Loucy (cell line): ENCODE results near the gene PHLDB1.

ENCODE experiments used
- H2AFZ ChIP-seq: fragments of 200-600 bp; sonication (generic); 2 replicates; pipeline ENCODE4 v1.6.0; 2016; ENCODE audit warnings: antibody characterized with exemption, mild to moderate bottlenecking, low read length, moderate library complexity
- H3F3A ChIP-seq: fragments of 200-600 bp; 2 replicates; pipeline ENCODE4 v1.6.0; 2016; ENCODE audit warnings: antibody characterized with exemption, low read depth, mild to moderate bottlenecking
- H3K27me3 ChIP-seq: fragments of 200-600 bp; sonication (generic); 2 replicates; pipeline ENCODE4 v1.6.1; 2014; ENCODE audit warnings: low read length, mild to moderate bottlenecking; ENCODE audit not compliant: insufficient read depth, poor library complexity, severe bottlenecking
- H3K36me3 ChIP-seq: fragments of 200-600 bp; sonication (generic); 2 replicates; pipeline ENCODE4 v1.6.1; 2016; ENCODE audit warnings: low read length; ENCODE audit not compliant: insufficient read depth
- H3K4me1 ChIP-seq: fragments of 200-600 bp; sonication (generic); 2 replicates; pipeline ENCODE4 v1.5.1; 2014; ENCODE audit warnings: low read length, mild to moderate bottlenecking; ENCODE audit not compliant: insufficient read depth, poor library complexity, severe bottlenecking
- H3K4me2 ChIP-seq: fragments of 200-600 bp; sonication (generic); 2 replicates; pipeline ENCODE4 v1.6.0; 2014; ENCODE audit warnings: antibody characterized with exemption, low read length, low read depth, mild to moderate bottlenecking; ENCODE audit not compliant: poor library complexity, severe bottlenecking
- H3K4me3 ChIP-seq: fragments of 200-600 bp; sonication (generic); 2 replicates; pipeline ENCODE4 v1.5.1; 2014; ENCODE audit warnings: low read length, mild to moderate bottlenecking, mixed read lengths; ENCODE audit not compliant: poor library complexity, severe bottlenecking
- H3K79me2 ChIP-seq: fragments of 200-600 bp; sonication (generic); 2 replicates; pipeline ENCODE4 v1.6.1; 2014; ENCODE audit warnings: low read length; ENCODE audit not compliant: insufficient read depth
- H3K9ac ChIP-seq: fragments of 200-600 bp; sonication (generic); 2 replicates; pipeline ENCODE4 v1.6.0; 2014; ENCODE audit warnings: mild to moderate bottlenecking, low read depth, low read length, moderate library complexity; ENCODE audit not compliant: poor library complexity, severe bottlenecking
- H3K9me2 ChIP-seq: fragments of 200-600 bp; sonication (generic); replicated peaks from 2 replicates; pipeline ENCODE4 v1.6.1; 2016; ENCODE audit warnings: low read depth, low read length, mixed read lengths
- H3K9me3 ChIP-seq: fragments of 200-600 bp; sonication (generic); 2 replicates; pipeline ENCODE4 v1.6.1; 2014; ENCODE audit warnings: mild to moderate bottlenecking, antibody characterized with exemption, low read length, low read depth; ENCODE audit not compliant: insufficient read depth
- H4K20me1 ChIP-seq: fragments of 200-600 bp; sonication (generic); 2 replicates; pipeline ENCODE4 v1.6.0; 2014; ENCODE audit warnings: antibody characterized with exemption, low read length, mild to moderate bottlenecking; ENCODE audit not compliant: insufficient read depth, poor library complexity, severe bottlenecking
- EZH2phosphoT487 ChIP-seq: fragments of 200-600 bp; IDR thresholded peaks from 2 replicates; pipeline ENCODE4 v1.6.1; 2018; ENCODE audit warnings: antibody characterized with exemption, mild to moderate bottlenecking, moderate library complexity, borderline replicate concordance
- TF ChIP-seq, protein P1 (sequence below): fragments of 200-600 bp; sonication (generic); conservative IDR thresholded peaks from 2 replicates; pipeline ENCODE4 v1.5.1; 2014; ENCODE audit warnings: mild to moderate bottlenecking, antibody characterized with exemption, low read length

The PHLDB1 gene

GRCh38 chr11:118658429-118659313 is 51.3 kb downstream of the PHLDB1 start:
- H3K9ac ChIP-seq: peak overlapping the region; percentile 58
- H3K4me2 ChIP-seq: peak overlapping the region; percentile 81
- no peaks in the 10 kb centered on the region for H3K9me3 ChIP-seq
- H3K4me1 ChIP-seq: peaks cover 16% of the 10 kb centered on the region
- no peaks in the 10 kb centered on the region for H3K36me3 ChIP-seq
- peak overlapping the region; percentile 97 for H2AFZ ChIP-seq
- H3F3A ChIP-seq: no peaks in the 10 kb centered on the region
- no peaks in the 10 kb centered on the region for H4K20me1 ChIP-seq
- no peaks in the 10 kb centered on the region for H3K27me3 ChIP-seq
- H3K4me3 ChIP-seq: peak overlapping the region; percentile 67
- H3K9me2 ChIP-seq: no peaks in the 10 kb centered on the region
- no peak for TF ChIP-seq EZH2phosphoT487
- TF ChIP-seq, protein P1, sequence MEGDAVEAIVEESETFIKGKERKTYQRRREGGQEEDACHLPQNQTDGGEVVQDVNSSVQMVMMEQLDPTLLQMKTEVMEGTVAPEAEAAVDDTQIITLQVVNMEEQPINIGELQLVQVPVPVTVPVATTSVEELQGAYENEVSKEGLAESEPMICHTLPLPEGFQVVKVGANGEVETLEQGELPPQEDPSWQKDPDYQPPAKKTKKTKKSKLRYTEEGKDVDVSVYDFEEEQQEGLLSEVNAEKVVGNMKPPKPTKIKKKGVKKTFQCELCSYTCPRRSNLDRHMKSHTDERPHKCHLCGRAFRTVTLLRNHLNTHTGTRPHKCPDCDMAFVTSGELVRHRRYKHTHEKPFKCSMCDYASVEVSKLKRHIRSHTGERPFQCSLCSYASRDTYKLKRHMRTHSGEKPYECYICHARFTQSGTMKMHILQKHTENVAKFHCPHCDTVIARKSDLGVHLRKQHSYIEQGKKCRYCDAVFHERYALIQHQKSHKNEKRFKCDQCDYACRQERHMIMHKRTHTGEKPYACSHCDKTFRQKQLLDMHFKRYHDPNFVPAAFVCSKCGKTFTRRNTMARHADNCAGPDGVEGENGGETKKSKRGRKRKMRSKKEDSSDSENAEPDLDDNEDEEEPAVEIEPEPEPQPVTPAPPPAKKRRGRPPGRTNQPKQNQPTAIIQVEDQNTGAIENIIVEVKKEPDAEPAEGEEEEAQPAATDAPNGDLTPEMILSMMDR: no peak; the same call in 1 of the 2 replicates
- no peaks in the 10 kb centered on the region for H3K79me2 ChIP-seq

DNA sequence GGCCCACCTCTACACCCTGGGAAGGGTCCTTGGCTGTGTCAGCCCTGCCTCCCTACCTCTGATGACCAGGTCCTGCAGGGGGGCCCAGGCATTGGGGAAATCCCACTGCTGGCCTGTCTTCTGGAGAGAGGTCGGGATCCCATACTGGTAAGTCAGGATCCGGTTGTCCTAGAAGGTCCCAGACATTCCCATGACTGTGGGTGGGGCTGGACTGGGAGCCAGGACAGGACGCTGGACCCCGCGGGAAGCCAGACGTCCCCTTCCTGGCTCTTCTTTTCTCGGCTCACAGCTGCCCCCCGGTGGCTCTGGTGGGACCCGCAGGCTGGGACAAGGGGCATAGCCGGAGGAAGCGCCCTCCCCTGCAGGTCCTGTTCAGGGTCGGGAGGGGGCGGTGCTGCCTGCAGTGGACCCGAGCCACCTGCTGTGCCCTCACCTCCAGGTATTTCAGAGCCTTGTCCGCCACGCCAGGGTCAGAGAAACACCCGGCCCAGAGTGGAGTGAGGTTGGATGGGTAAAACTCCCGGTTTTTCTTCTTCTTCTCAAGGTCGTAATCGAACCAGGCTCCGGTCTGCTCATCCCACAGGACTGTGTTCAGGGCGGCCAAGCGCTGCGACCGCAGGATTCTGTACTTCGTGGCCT is 52.0 kb downstream of the PHLDB1 start:
- H3K9me3 ChIP-seq: no peaks in the 10 kb centered on the region
- no peak for TF ChIP-seq EZH2phosphoT487
- TF ChIP-seq, protein P1: peak; percentile 93
- peak overlapping the region; percentile 67 for H3K4me3 ChIP-seq
- no peaks in the 10 kb centered on the region for H3K27me3 ChIP-seq
- H4K20me1 ChIP-seq: no peaks in the 10 kb centered on the region
- H3K79me2 ChIP-seq: no peaks in the 10 kb centered on the region
- H2AFZ ChIP-seq: peak overlapping the region; percentile 97
- H3F3A ChIP-seq: no peaks in the 10 kb centered on the region
- H3K36me3 ChIP-seq: no peaks in the 10 kb centered on the region
- no peaks in the 10 kb centered on the region for H3K9me2 ChIP-seq
- peaks cover 15% of the 10 kb centered on the region for H3K4me1 ChIP-seq
- peak overlapping the region; percentile 81 for H3K4me2 ChIP-seq
- H3K9ac ChIP-seq: peak overlapping the region; percentile 58

DNA sequence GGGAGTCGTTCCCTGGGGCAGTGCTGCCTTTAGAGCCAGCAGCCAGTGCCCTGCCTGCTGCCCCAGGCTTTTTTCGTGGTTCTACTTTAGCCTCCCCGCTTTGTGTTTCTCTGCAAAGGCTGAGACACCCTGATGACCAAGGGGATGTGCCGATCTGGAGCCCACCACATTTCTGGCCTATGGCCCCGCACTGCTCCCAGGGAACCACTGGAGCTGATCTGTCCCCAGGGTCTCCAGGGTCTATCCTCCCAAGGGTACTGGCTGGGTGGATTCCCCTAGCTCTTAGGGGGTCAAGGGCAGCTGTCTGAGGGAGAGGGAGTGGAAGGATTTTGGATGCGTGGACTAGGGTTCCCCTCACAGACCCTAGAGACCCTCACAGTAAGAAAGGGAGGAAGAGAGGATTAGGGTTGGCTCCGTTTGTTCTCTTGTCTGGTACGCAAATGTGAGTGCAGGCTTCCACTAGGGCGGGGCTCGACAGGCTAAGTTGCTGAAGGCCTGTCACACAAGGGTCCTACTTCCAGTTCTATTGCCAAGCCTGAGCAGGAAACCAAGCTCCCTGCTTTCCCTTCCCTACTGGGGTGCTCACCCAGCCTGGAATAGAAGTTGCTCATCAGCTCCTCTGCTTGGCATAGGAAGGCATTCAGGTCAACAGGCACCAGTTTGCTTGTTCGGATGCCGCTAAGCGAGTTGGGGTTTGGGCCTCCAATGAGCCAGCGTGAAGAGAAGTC is 52.7 kb downstream of the PHLDB1 start:
- H3K9ac ChIP-seq: no peak overlapping the region
- no peaks in the 10 kb centered on the region for H3K9me2 ChIP-seq
- H3K4me3 ChIP-seq: no peak overlapping the region
- H3K4me1 ChIP-seq: peaks cover 15% of the 10 kb centered on the region
- no peaks in the 10 kb centered on the region for H3K79me2 ChIP-seq
- no peak overlapping the region for H3K4me2 ChIP-seq
- H3F3A ChIP-seq: no peaks in the 10 kb centered on the region
- H3K9me3 ChIP-seq: no peaks in the 10 kb centered on the region
- no peaks in the 10 kb centered on the region for H4K20me1 ChIP-seq
- no peaks in the 10 kb centered on the region for H3K36me3 ChIP-seq
- H2AFZ ChIP-seq: no peak overlapping the region
- H3K27me3 ChIP-seq: no peaks in the 10 kb centered on the region
- TF ChIP-seq, protein P1: no peak
- no peak for TF ChIP-seq EZH2phosphoT487
